Cardiac fibroblast (primary cell): ENCODE results near the gene LRBA.

Experiments
- DNase-seq, 2 donors: peaks; one replicate each; pipeline versions ENCODE4 v3.0.0 to v3.0.0-alpha.2; 2010; ENCODE audit warnings: low read depth in 2 of 2
- H3K4me3 ChIP-seq, 2 donors: replicated peaks in 1 of 2; 1 replicate in 1 of 2; 2 replicates in 1 of 2; pipeline ENCODE4 v1.5.1; 2011; ENCODE audit warnings: low read depth in 2 of 2, low read length in 2 of 2, mild to moderate bottlenecking in 2 of 2, moderate library complexity in 1 of 2
- CTCF ChIP-seq: IDR thresholded peaks from one replicate; pipeline ENCODE4 v1.5.1; 2011; ENCODE audit warnings: low read depth, mild to moderate bottlenecking, low read length, inconsistent platforms

Gene LRBA

GRCh38 chr4:150990250-150990649 is 24.8 kb downstream of the LRBA start:
- no peak for TF ChIP-seq CTCF
- no peak overlapping the region for H3K4me3 ChIP-seq
- DNase-seq, result no peak

DNA sequence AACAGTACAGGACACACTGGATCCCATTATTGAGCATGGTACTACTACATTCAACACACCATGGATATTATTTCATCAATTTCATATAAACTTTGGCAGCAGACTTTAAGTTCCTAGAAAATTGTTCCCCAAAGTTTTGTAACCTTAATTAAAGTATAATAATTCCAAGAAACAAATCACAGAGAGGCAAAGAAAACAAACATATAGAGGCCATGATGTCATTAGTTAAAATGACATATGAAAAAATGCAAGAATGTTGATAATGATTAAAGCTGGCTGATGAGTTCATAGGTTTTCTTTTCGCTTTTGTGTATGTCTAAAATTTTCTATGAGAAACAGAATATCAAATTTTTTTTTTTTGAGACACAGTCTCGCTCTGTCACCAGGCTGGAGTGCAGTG is 26.8 kb downstream of the LRBA start:
- TF ChIP-seq CTCF, result no peak
- no peak overlapping the region for H3K4me3 ChIP-seq
- DNase-seq, result no peak

GRCh38 chr4:150987204-150987603 is 27.9 kb downstream of the LRBA start:
- no peak for TF ChIP-seq CTCF
- no peak for DNase-seq

DNA sequence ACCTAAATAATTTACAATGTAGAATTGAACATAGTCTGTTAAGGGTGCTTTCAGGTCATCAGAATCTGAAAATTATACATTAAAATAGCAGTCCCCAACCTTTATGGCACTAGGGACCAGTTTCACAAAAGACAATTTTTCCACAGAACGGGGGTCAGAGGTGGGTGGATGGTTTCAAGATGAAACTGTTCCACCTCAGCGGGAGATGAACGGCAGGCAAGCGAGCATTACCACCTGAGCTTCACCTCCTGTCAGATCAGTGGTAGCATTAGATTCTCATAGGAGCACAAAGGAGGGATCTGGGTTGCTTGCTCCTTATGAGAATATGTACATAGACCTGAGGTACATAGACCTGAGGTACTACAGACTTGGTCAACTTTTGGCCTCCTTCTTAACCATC is 29.0 kb downstream of the LRBA start:
- no peak for DNase-seq
- TF ChIP-seq CTCF, result no peak
- no peak overlapping the region for H3K4me3 ChIP-seq

More at GRCh38 chr4:150987204-150987603, 27.9 kb downstream of the LRBA start:
- H3K4me3 ChIP-seq, result no peak overlapping the region

GRCh38 chr4:150983851-150984250 is 31.2 kb downstream of the LRBA start:
- no peak for TF ChIP-seq CTCF

GRCh38 chr4:150982557-150983233 is 32.4 kb downstream of the LRBA start:
- no peak for TF ChIP-seq CTCF
- DNase-seq, result peak in 1 of 2 donors; percentile 12
- H3K4me3 ChIP-seq, result no peak overlapping the region

More at GRCh38 chr4:150983851-150984250, 31.2 kb downstream of the LRBA start:
- no peak for DNase-seq
- H3K4me3 ChIP-seq, result no peak overlapping the region
